ENCODE results near the gene BEST1. TPM values are rescaled to one million over a fixed set of nuclear protein-coding genes. Genes with fewer than 3 reads are reported as not detected.

The BEST1 gene
- total RNA-seq, 4 donors from 2014 or later: 8.1 to 14.3 (median 10.1) TPM

- TF ChIP-seq CTCF (IDR thresholded peaks at IDR 0.05; ENCODE audit: low read depth): no peak
Observed at GRCh38 chr11:62000539-62001446, 50.6 kb downstream of the BEST1 start.

GRCh38 chr11:62001450-62002191, 51.5 kb downstream of the BEST1 start:
- TF ChIP-seq CTCF (IDR thresholded peaks at IDR 0.05; ENCODE audit: low read depth): no peak

GRCh38 chr11:62004473-62004872, 54.3 kb downstream of the BEST1 start:
- no peak for TF ChIP-seq CTCF (IDR thresholded peaks at IDR 0.05; ENCODE audit: low read depth)

GRCh38 chr11:62008193-62008592, 58.0 kb downstream of the BEST1 start:
- TF ChIP-seq CTCF (IDR thresholded peaks at IDR 0.05; ENCODE audit: low read depth): no peak

- TF ChIP-seq CTCF (IDR thresholded peaks at IDR 0.05; ENCODE audit: low read depth): no peak
Observed at GRCh38 chr11:62010935-62011528, 60.9 kb downstream of the BEST1 start.

- no peak for TF ChIP-seq CTCF (IDR thresholded peaks at IDR 0.05; ENCODE audit: low read depth)
Observed at GRCh38 chr11:62011881-62012280, 61.7 kb downstream of the BEST1 start.

GRCh38 chr11:62012451-62012831, 62.3 kb downstream of the BEST1 start:
- TF ChIP-seq CTCF (IDR thresholded peaks at IDR 0.05; ENCODE audit: low read depth): no peak

Data from subcutaneous adipose tissue (tissue), 4 donors.